MM.1S (cell line): ENCODE data around the gene FAM153A.
"Not testable (repeated sequence)": the region's sequence is repeated elsewhere in the genome, so short reads cannot be mapped to it uniquely, and the experiment has no call there.

ENCODE experiments used
- EZH2 ChIP-seq: fragments of 300-600 bp; sonication (generic); optimal IDR thresholded peaks from 2 replicates; pipeline ENCODE3; 2017; ENCODE audit warnings: low read depth, mild to moderate bottlenecking, antibody characterized with exemption, low read length, mixed read lengths
- TF ChIP-seq, protein P1 (sequence below): fragments of 300-600 bp; sonication (generic); IDR thresholded peaks from 2 replicates; pipeline ENCODE4 v1.5.1; 2016; ENCODE audit warnings: antibody characterized with exemption, low read length, mixed read lengths

- TF ChIP-seq, protein P1, sequence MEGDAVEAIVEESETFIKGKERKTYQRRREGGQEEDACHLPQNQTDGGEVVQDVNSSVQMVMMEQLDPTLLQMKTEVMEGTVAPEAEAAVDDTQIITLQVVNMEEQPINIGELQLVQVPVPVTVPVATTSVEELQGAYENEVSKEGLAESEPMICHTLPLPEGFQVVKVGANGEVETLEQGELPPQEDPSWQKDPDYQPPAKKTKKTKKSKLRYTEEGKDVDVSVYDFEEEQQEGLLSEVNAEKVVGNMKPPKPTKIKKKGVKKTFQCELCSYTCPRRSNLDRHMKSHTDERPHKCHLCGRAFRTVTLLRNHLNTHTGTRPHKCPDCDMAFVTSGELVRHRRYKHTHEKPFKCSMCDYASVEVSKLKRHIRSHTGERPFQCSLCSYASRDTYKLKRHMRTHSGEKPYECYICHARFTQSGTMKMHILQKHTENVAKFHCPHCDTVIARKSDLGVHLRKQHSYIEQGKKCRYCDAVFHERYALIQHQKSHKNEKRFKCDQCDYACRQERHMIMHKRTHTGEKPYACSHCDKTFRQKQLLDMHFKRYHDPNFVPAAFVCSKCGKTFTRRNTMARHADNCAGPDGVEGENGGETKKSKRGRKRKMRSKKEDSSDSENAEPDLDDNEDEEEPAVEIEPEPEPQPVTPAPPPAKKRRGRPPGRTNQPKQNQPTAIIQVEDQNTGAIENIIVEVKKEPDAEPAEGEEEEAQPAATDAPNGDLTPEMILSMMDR, result not testable (repeated sequence)
- not testable (repeated sequence) for TF ChIP-seq EZH2
Observed at GRCh38 chr5:177832287-177832686, 49.6 kb upstream of the FAM153A start.
